Astrocyte of the cerebellum (primary cell): ENCODE measurements around the gene UNC45A.

Source experiments
- DNase-seq: peaks from one replicate; pipeline ENCODE4 v3.0.0-alpha.2; 2011; ENCODE audit warnings: low read depth
- H3K4me3 ChIP-seq: 2 replicates; pipeline ENCODE4 v1.5.1; 2011; ENCODE audit warnings: mild to moderate bottlenecking, low read depth, low read length, moderate library complexity
- CTCF ChIP-seq: IDR thresholded peaks from 2 replicates; pipeline ENCODE4 v1.5.1; 2012; ENCODE audit warnings: low read length, low read depth, moderate library complexity, mild to moderate bottlenecking; ENCODE audit errors: missing control alignments
- in situ Hi-C: cut with HindIII; loops from 2 replicates; pipeline ENCODE4 v1.10.0; 2017; ENCODE audit warnings: low sequenced_read_pairs

The UNC45A gene

GRCh38 chr15:90957791-90958190, 22.7 kb downstream of the UNC45A start:
- no peak for DNase-seq
- peak overlapping the region; percentile 48 for H3K4me3 ChIP-seq
- in situ Hi-C loops, result no loop called here
- TF ChIP-seq CTCF, result no peak

GRCh38 chr15:90959028-90959595, 24.0 kb downstream of the UNC45A start:
- no peak for TF ChIP-seq CTCF
- no peak overlapping the region for H3K4me3 ChIP-seq
- in situ Hi-C loops, result no loop called here
- DNase-seq, result no peak

GRCh38 chr15:90959894-90960293, 24.8 kb downstream of the UNC45A start:
- no peak for DNase-seq
- no peak for TF ChIP-seq CTCF
- no peak overlapping the region for H3K4me3 ChIP-seq
- in situ Hi-C loops, result no loop called here

- in situ Hi-C loops, result no loop called here
- no peak overlapping the region for H3K4me3 ChIP-seq
- TF ChIP-seq CTCF, result no peak
- DNase-seq, result no peak
These were observed 25.4 kb downstream of the UNC45A start for GRCh38 chr15:90960298-90961091.

GRCh38 chr15:90962021-90962420, 26.9 kb downstream of the UNC45A start:
- in situ Hi-C loops, result no loop called here
- no peak overlapping the region for H3K4me3 ChIP-seq
- DNase-seq, result no peak
- no peak for TF ChIP-seq CTCF

- no peak overlapping the region for H3K4me3 ChIP-seq
- no peak for TF ChIP-seq CTCF
- no peak for DNase-seq
- in situ Hi-C loops, result no loop called here
These were observed 31.2 kb downstream of the UNC45A start for GRCh38 chr15:90966262-90966661.
